Adrenal gland (tissue), 5 donors: ENCODE results near the gene NRSN2.

ENCODE experiments used
- POLR2A ChIP-seq, 2 donors: fragments of 450-650 bp; IDR thresholded peaks; one replicate each; pipeline ENCODE4 v1.6.1; 2017; ENCODE audit warnings: antibody characterized with exemption in 2 of 2, mild to moderate bottlenecking in 2 of 2, moderate library complexity in 1 of 2
- TF ChIP-seq, protein P1 (sequence below), 6 experiments: fragments of 450-650 bp in 4 of 6; fragments of 200-600 bp in 2 of 6; sonication (generic) in 1 of 6; IDR thresholded peaks; 1 replicate in 5 of 6; 2 replicates in 1 of 6; pipeline versions ENCODE4 v1.5.1 to v1.8.0; 2016 to 2021; ENCODE audit warnings: antibody characterized with exemption in 6 of 6, mild to moderate bottlenecking in 2 of 6, moderate library complexity in 1 of 6
- donor health status: DM: no; HTN: no; CAD: no.

- TF ChIP-seq, protein P1, sequence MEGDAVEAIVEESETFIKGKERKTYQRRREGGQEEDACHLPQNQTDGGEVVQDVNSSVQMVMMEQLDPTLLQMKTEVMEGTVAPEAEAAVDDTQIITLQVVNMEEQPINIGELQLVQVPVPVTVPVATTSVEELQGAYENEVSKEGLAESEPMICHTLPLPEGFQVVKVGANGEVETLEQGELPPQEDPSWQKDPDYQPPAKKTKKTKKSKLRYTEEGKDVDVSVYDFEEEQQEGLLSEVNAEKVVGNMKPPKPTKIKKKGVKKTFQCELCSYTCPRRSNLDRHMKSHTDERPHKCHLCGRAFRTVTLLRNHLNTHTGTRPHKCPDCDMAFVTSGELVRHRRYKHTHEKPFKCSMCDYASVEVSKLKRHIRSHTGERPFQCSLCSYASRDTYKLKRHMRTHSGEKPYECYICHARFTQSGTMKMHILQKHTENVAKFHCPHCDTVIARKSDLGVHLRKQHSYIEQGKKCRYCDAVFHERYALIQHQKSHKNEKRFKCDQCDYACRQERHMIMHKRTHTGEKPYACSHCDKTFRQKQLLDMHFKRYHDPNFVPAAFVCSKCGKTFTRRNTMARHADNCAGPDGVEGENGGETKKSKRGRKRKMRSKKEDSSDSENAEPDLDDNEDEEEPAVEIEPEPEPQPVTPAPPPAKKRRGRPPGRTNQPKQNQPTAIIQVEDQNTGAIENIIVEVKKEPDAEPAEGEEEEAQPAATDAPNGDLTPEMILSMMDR (IDR thresholded peaks at IDR 0.05): no peak
- no peak for TF ChIP-seq POLR2A (IDR thresholded peaks at IDR 0.05)
These were observed 38.4 kb upstream of the NRSN2 start for GRCh38 chr20:308427-309038.
